ENCODE results near the gene RETSAT.

DNA sequence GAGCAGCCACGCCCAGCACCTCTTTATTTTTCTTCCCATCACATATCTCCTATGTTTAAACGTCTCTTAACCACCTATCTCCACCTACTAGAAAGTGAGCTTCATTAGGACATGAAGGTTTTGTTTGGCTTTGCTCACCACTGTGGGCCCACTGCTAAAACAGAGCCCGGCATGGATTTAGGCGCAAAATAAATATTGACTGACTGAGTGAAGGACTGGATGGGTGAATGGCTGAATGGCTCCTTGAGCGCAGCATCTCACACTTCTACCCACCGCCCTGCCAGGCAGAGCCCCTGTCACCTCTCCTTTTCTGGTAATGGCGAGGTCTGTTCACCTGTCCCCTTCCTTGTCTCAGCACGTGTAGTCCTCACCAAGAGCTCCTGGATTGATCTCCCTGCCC lies 45.7 kb upstream of the RETSAT start:
- no peak for TF ChIP-seq EZH2 (IDR thresholded peaks at IDR 0.05; ENCODE audit: borderline replicate concordance, insufficient read depth, low read depth, low read length, poor library complexity, severe bottlenecking)
- TF ChIP-seq, protein P1, sequence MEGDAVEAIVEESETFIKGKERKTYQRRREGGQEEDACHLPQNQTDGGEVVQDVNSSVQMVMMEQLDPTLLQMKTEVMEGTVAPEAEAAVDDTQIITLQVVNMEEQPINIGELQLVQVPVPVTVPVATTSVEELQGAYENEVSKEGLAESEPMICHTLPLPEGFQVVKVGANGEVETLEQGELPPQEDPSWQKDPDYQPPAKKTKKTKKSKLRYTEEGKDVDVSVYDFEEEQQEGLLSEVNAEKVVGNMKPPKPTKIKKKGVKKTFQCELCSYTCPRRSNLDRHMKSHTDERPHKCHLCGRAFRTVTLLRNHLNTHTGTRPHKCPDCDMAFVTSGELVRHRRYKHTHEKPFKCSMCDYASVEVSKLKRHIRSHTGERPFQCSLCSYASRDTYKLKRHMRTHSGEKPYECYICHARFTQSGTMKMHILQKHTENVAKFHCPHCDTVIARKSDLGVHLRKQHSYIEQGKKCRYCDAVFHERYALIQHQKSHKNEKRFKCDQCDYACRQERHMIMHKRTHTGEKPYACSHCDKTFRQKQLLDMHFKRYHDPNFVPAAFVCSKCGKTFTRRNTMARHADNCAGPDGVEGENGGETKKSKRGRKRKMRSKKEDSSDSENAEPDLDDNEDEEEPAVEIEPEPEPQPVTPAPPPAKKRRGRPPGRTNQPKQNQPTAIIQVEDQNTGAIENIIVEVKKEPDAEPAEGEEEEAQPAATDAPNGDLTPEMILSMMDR (IDR thresholded peaks at IDR 0.05), result no peak
